ENCODE results near the gene SLC35E4.
"Not testable (repeated sequence)": the region's sequence is repeated elsewhere in the genome, so short reads cannot be mapped to it uniquely, and the experiment has no call there.

SLC35E4 gene

GRCh38 chr22:30650508-30651116, 15.0 kb downstream of the SLC35E4 start:
- no peak for DNase-seq (ENCODE audit: low read depth in 3 of 3)

GRCh38 chr22:30652852-30653251, 17.3 kb downstream of the SLC35E4 start:
- no peak for DNase-seq (ENCODE audit: low read depth in 3 of 3)

- no peak for DNase-seq (ENCODE audit: low read depth in 3 of 3)
Observed at GRCh38 chr22:30654361-30654760, 18.8 kb downstream of the SLC35E4 start.

- no peak for DNase-seq (ENCODE audit: low read depth in 3 of 3)
Observed at GRCh38 chr22:30655532-30655931, 20.0 kb downstream of the SLC35E4 start.

GRCh38 chr22:30662040-30662439, 26.5 kb downstream of the SLC35E4 start:
- no peak for DNase-seq (ENCODE audit: low read depth in 3 of 3)

DNA sequence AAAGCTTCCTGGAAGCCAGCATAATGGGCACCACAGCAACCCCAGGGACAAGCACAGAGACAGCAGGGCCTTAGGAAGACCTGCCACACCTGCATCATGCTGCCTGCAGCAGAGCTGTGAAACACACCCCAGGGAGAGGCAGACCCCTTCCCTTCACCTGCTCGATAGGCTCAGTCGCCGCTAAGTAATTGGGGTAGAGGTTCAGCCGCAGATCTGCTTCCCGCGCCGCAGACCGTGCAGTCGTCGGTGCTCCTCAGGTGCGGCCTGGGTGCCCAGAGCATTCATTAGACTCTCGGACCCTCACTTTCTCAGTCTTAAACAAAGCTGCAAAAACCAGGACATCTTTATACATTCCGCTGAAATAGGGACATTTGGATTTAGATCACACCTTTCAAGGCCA, 29.2 kb downstream of the SLC35E4 start:
- DNase-seq (ENCODE audit: low read depth in 3 of 3), result no peak

GRCh38 chr22:30665266-30665665, 29.7 kb downstream of the SLC35E4 start:
- no peak for DNase-seq (ENCODE audit: low read depth in 3 of 3)

GRCh38 chr22:30665786-30666185, 30.2 kb downstream of the SLC35E4 start:
- DNase-seq (ENCODE audit: low read depth in 3 of 3), result no peak

DNA sequence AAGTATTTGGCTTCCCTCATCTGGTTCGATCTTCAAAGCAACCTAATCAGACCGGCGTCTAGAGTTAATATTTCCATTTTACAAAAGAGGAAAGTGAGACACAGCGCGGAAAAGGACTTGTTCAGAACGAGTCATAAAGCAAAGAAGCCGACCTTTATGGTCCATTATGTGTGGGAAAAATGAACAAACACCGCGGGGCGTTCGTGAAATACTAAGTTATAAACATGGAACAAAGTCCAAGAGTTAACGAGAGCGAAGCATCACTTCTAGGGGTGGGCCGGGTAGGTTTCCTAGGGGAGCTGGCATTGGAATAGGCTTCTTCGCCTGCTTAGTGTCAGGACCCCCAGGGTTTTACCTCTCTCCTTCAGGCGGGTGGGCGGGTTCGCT, 31.5 kb downstream of the SLC35E4 start:
- no peak for DNase-seq (ENCODE audit: low read depth in 3 of 3)

DNA sequence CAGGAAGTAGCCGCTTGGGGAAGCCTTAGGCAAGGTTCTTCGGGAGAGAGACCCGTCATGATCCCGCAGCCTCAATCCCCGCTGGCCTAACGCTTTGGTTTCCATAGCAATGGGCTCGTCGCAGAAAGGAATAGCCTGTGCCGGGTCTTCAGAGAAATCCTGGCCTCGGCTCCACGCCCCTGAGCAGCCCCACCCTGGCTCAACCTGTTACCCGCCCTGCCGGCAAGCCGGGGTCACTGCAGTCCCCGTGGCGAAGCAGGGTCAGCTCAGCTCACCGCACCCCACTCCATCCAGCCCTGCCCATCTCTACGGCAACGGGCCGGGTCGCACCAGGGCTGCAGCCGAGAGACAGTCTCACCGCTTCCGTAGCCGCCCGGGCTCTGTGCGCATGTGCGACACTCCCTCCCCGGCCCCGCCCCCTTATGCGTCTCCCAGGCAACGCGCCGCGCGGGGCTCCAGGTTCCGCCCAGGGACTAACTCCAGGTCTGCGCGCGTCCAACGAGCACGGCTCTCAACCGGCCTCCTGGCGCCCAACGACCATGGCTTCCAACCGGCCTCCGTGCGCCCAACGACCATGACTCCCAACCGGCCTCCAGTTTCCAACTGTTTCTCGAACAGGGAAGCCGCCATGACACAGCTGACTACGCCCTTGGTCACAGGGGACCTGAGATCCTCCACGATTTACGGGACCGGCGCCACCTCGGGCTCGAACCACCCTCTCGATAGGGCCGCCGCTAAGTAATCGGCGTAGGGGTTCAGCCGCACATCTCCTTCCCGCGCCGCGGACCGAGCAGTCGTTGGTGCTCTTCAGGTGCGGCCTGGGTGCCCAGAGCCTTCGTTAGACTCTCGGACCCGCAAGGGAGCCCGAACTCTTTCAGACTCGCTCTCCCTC, 32.2 kb downstream of the SLC35E4 start, which contains the start of gene DUSP18:
DUSP18 (minus strand) TSS at position 382 of the 892 bp plus-strand sequence. CDS start 3,872 bp downstream, outside the sequence.
- DNase-seq (ENCODE audit: low read depth in 3 of 3), result peak; percentile 87 to 92 (median 90)

GRCh38 chr22:30668386-30668710, 32.8 kb downstream of the SLC35E4 start:
- no peak for DNase-seq (ENCODE audit: low read depth in 3 of 3)

- no peak for DNase-seq (ENCODE audit: low read depth in 3 of 3)
Observed at GRCh38 chr22:30671071-30671470, 35.5 kb downstream of the SLC35E4 start.

- no peak for DNase-seq (ENCODE audit: low read depth in 3 of 3)
Observed at GRCh38 chr22:30673136-30673535, 37.6 kb downstream of the SLC35E4 start.

GRCh38 chr22:30674482-30674881, 38.9 kb downstream of the SLC35E4 start:
- DNase-seq (ENCODE audit: low read depth in 3 of 3), result no peak

- no peak for DNase-seq (ENCODE audit: low read depth in 3 of 3)
Observed at GRCh38 chr22:30675436-30675835, 39.9 kb downstream of the SLC35E4 start.

GRCh38 chr22:30676565-30676964, 41.0 kb downstream of the SLC35E4 start:
- not testable (repeated sequence) for DNase-seq (ENCODE audit: low read depth in 3 of 3)

DNA sequence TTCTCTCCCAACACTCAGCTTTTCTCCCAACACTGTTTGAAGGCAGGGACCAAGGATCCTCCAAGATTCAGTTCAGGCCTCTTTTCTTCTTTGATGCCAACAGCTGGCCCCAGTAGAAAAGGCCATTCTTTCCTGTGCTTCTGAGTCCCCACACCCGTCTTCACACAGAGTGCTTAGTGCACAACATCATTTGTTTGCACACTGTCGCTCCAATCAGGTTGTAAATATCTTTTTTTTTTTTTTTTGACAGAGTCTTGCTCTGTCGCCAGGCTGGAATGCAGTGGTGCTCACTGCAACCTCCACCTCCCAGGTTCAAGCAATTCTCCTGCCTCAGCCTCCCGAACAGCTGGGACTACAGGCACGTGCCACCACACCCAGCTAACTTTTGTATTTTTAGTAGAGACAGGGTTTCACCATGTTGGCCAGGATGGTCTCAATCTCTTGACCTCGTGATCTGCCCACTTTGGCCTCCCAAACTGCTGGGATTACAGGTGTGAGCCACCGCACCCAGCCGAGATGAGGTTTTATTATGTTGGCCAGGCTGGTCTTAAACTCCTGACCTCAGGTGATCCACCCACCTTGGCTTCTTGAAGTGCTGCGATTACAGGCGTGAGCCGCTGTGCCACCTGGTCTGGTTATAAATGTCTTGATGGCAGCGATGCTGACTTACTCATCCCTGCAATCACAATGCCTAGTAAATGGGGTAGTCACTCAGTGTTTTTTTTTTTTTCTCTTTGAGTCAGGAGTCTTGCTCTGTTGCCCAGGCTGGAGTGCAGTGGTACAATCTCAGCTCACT, 44.5 kb downstream of the SLC35E4 start:
- not testable (repeated sequence) for DNase-seq (ENCODE audit: low read depth in 3 of 3)

DNA sequence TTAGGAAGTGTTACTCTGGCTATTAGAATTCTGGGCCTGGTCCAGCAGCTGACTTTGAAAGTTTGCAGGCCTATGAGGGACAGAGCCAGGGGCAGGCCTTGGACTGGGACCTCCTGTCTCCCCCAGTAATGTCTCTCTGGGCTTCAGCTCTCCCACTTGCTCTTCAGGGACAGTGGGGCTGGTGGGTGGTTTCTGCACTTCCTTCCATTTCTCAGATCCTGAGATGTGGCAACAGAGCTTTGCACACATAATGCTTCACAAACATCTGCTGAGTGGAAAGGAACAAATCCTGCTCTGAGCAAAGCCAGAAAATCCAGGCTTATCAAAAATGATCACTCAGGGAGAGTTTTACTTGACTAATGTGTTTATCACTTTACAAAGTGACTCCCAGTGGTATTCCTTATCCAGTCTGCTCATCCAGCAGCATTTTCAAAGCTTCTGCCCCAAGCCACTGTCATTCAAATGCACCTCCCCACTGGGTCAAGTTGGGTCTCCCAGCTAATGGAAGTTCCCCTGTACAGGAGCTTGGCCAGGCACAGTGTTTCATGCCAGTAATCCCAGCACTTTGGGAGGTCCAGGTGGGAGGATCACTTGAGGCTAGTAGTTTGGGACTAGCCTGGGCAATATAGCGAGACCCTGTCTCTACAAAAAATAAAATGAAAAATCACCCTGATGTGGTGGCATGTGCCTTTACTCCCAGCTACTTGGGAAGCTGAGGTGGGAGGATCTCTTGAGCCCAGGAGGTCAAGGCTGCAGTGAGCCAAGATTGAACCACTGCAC, 45.6 kb downstream of the SLC35E4 start:
- no peak for DNase-seq (ENCODE audit: low read depth in 3 of 3)

DNA sequence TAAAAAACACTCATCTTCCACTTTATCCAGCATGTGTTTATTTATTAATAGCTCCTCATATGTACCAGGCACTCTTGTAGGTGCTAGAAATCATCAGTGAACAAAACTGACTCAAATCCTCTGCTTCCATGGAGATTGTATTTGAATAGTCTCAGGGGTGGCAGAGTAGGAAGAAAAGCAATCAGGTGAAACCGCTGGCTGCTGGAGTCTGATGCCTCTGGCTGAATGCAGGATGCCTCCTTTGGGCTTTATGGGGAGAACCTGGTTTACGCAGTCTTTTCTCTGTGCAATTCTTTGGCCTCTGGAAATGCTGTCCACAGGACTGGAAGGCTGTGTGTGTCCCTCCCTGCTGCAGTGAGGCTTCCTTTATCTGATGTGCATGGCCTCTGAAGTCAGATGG, 46.2 kb downstream of the SLC35E4 start:
- no peak for DNase-seq (ENCODE audit: low read depth in 3 of 3)

- no peak for DNase-seq (ENCODE audit: low read depth in 3 of 3)
Observed at GRCh38 chr22:30685178-30685577, 49.6 kb downstream of the SLC35E4 start.

DNA sequence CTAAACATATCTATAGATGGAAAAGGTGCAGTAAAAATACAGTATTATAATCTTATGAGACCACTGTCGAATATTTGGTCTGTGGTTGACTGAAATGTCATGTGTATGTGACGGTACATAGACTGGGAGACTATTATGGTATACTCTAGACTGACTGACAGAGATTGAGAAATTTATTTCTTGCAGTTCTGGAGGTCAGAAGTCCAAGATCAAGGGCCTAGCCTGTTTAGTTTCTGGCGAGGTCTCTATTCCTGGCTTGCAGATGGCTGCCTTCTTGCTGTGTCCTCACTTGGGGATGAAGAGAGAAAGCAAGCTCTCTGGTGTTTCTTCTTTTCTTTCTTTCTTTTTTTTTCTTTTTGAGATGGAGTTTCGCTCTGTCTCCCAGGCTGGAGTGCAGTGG, 51.8 kb downstream of the SLC35E4 start:
- no peak for DNase-seq (ENCODE audit: low read depth in 3 of 3)

- no peak for DNase-seq (ENCODE audit: low read depth in 3 of 3)
Observed at GRCh38 chr22:30689622-30690021, 54.0 kb downstream of the SLC35E4 start.
